H9 (cell line): ENCODE measurements around the gene RPRD2. TPM values are rescaled to one million over a fixed set of nuclear protein-coding genes. Genes with fewer than 3 reads are reported as not detected.

Experiments used
- DNase-seq: peaks from one replicate; pipeline ENCODE4 v3.0.0-alpha.2; 2017
- H2AFZ ChIP-seq: one replicate; pipeline ENCODE4 v1.6.1; 2013; ENCODE audit warnings: mild to moderate bottlenecking, low read length, control low read depth, moderate library complexity
- H2AK5ac ChIP-seq: 2 replicates; pipeline ENCODE4 v1.6.1; 2013; ENCODE audit warnings: low read length, control low read depth, mixed read lengths; ENCODE audit not compliant: insufficient read length
- H2BK120ac ChIP-seq: one replicate; pipeline ENCODE4 v1.6.1; 2013; ENCODE audit warnings: low read depth, mild to moderate bottlenecking, low read length, control low read depth, inconsistent platforms; ENCODE audit not compliant: poor library complexity, severe bottlenecking
- H2BK12ac ChIP-seq: 2 replicates; pipeline ENCODE4 v1.6.1; 2013; ENCODE audit warnings: low read length, control low read depth, mixed read lengths, low read depth; ENCODE audit not compliant: insufficient read length
- H2BK15ac ChIP-seq: 2 replicates; pipeline ENCODE4 v1.6.1; 2013; ENCODE audit warnings: low read depth, low read length, control low read depth
- H2BK20ac ChIP-seq: one replicate; pipeline ENCODE4 v1.6.1; 2013; ENCODE audit warnings: low read depth, mild to moderate bottlenecking, low read length, control low read depth, inconsistent platforms; ENCODE audit not compliant: poor library complexity, severe bottlenecking
- H2BK5ac ChIP-seq: 2 replicates; pipeline ENCODE4 v1.6.1; 2013; ENCODE audit warnings: low read length, control low read depth, mixed read lengths; ENCODE audit not compliant: insufficient read length
- H3K14ac ChIP-seq: 2 replicates; pipeline ENCODE4 v1.6.1; 2013; ENCODE audit warnings: low read length, control low read depth; ENCODE audit not compliant: insufficient read depth
- H3K18ac ChIP-seq: 2 replicates; pipeline ENCODE4 v1.6.1; 2013; ENCODE audit warnings: low read depth, mild to moderate bottlenecking, mixed read lengths, low read length, control low read depth; ENCODE audit not compliant: insufficient read length
- H3K23ac ChIP-seq: 2 replicates; pipeline ENCODE4 v1.6.1; 2013; ENCODE audit warnings: low read length, control low read depth, mixed read lengths, low read depth; ENCODE audit not compliant: insufficient read length
- H3K23me2 ChIP-seq: 2 replicates; pipeline ENCODE4 v1.6.1; 2013; ENCODE audit warnings: low read depth, mild to moderate bottlenecking, mixed read lengths, low read length, control low read depth; ENCODE audit not compliant: insufficient read length, poor library complexity, severe bottlenecking
- H3K27ac ChIP-seq: 2 replicates; pipeline ENCODE4 v1.5.1; 2013; ENCODE audit warnings: low read length, control low read depth, mixed read lengths, low read depth; ENCODE audit not compliant: insufficient read length
- H3K27me3 ChIP-seq: 2 replicates; pipeline ENCODE4 v1.6.1; 2013; ENCODE audit warnings: low read length, control low read depth, inconsistent platforms; ENCODE audit not compliant: insufficient read depth
- H3K4ac ChIP-seq: 2 replicates; pipeline ENCODE4 v1.6.1; 2013; ENCODE audit warnings: low read depth, mild to moderate bottlenecking, control low read depth, inconsistent platforms, low read length, moderate library complexity
- H3K4me1 ChIP-seq: 2 replicates; pipeline ENCODE4 v1.6.1; 2013; ENCODE audit warnings: low read length, control low read depth, inconsistent platforms; ENCODE audit not compliant: insufficient read depth
- H3K4me2 ChIP-seq: 2 replicates; pipeline ENCODE4 v1.6.1; 2013; ENCODE audit warnings: low read length, control low read depth, mixed read lengths; ENCODE audit not compliant: insufficient read length, insufficient read depth
- H3K56ac ChIP-seq: 2 replicates; pipeline ENCODE4 v1.6.1; 2013; ENCODE audit warnings: low read depth, mild to moderate bottlenecking, mixed read lengths, low read length, control low read depth; ENCODE audit not compliant: insufficient read length
- H3K79me1 ChIP-seq: 2 replicates; pipeline ENCODE4 v1.6.1; 2013; ENCODE audit warnings: low read depth, mild to moderate bottlenecking, moderate library complexity, low read length, control low read depth, inconsistent platforms; ENCODE audit not compliant: insufficient read depth, poor library complexity, severe bottlenecking
- H3K79me2 ChIP-seq: 2 replicates; pipeline ENCODE4 v1.6.1; 2013; ENCODE audit warnings: low read length, control low read depth, inconsistent platforms; ENCODE audit not compliant: insufficient read depth
- H3K9ac ChIP-seq: 2 replicates; pipeline ENCODE4 v1.6.1; 2013; ENCODE audit warnings: low read length, control low read depth, mixed read lengths; ENCODE audit not compliant: insufficient read length; ENCODE audit errors: extremely low read depth
- H3K9me3 ChIP-seq: one replicate; pipeline ENCODE4 v1.6.1; 2013; ENCODE audit warnings: low read depth, low read length, inconsistent platforms; ENCODE audit not compliant: control insufficient read depth
- H3T11ph ChIP-seq: one replicate; pipeline ENCODE4 v1.6.1; 2013; ENCODE audit warnings: mild to moderate bottlenecking, low read length, control low read depth, inconsistent platforms
- H4K20me1 ChIP-seq: one replicate; pipeline ENCODE4 v1.6.1; 2013; ENCODE audit not compliant: control insufficient read depth, insufficient read length, insufficient read depth
- H4K5ac ChIP-seq: 2 replicates; pipeline ENCODE4 v1.6.1; 2013; ENCODE audit warnings: low read depth, mild to moderate bottlenecking, mixed read lengths, low read length, control low read depth; ENCODE audit not compliant: insufficient read length
- H4K8ac ChIP-seq: replicated peaks from 2 replicates; pipeline ENCODE4 v1.6.1; 2013; ENCODE audit warnings: low read length, control low read depth, mixed read lengths, low read depth; ENCODE audit not compliant: insufficient read length
- H4K91ac ChIP-seq: 2 replicates; pipeline ENCODE4 v1.6.1; 2013; ENCODE audit warnings: low read depth, mild to moderate bottlenecking, moderate library complexity, mixed read lengths, low read length, control low read depth; ENCODE audit not compliant: insufficient read length
- H3K27ac Mint-ChIP-seq, 3 experiments: 2 replicates in 2 of 3; 3 replicates in 1 of 3; pipeline ENCODE4 v1.8.0; 2020 to 2021; ENCODE audit warnings: mixed read lengths in 3 of 3, mild to moderate bottlenecking in 1 of 3, moderate library complexity in 1 of 3
- H3K27me3 Mint-ChIP-seq: 2 replicates; pipeline ENCODE4 v1.8.0; 2021; ENCODE audit warnings: low read depth, mild to moderate bottlenecking, moderate library complexity, mixed read lengths
- H3K36me3 Mint-ChIP-seq, 3 experiments: 2 replicates in 2 of 3; 3 replicates in 1 of 3; pipeline ENCODE4 v1.8.0; 2020 to 2021; ENCODE audit warnings: low read depth in 3 of 3, mixed read lengths in 3 of 3; ENCODE audit not compliant: insufficient read depth in 1 of 3
- H3K4me1 Mint-ChIP-seq, 2 experiments: 2 replicates each; pipeline ENCODE4 v1.8.0; 2020; ENCODE audit warnings: mixed read lengths in 2 of 2
- H3K4me3 Mint-ChIP-seq, 2 experiments: 2 replicates in 1 of 2; 3 replicates in 1 of 2; pipeline ENCODE4 v1.8.0; 2020 to 2021; ENCODE audit warnings: mild to moderate bottlenecking in 2 of 2, mixed read lengths in 2 of 2, moderate library complexity in 1 of 2
- H3K9me3 Mint-ChIP-seq, 2 experiments: 2 replicates in 1 of 2; 3 replicates in 1 of 2; pipeline ENCODE4 v1.8.0; 2020; ENCODE audit warnings: mild to moderate bottlenecking in 2 of 2, mixed read lengths in 2 of 2, moderate library complexity in 1 of 2
- CTCF ChIP-seq: fragments of 200-600 bp; sonication (generic); conservative IDR thresholded peaks from 3 replicates; pipeline ENCODE4 v1.8.0; 2021; ENCODE audit warnings: antibody characterized with exemption, mild to moderate bottlenecking
- WGBS: extraction: QIAGEN DNeasy Blood & Tissue Kit; methylation state at CpG from one replicate; pipeline ENCODE4 v1.1.7; 2013; ENCODE audit warnings: missing lambda C conversion rate, low lambda C conversion rate, mixed read lengths; ENCODE audit not compliant: insufficient read length; ENCODE audit errors: extremely low coverage; 5-methylcytosine and 5-hydroxymethylcytosine counted together
- total RNA-seq: library from RNA; stranded (reverse); gene quantifications from 2 replicates; pipeline ENCODE4 v1.2.1, GENCODE V29; 2021

Gene RPRD2
- total RNA-seq, 1 experiment from 2014 or later, result 39.0 TPM

GRCh38 chr1:150397392-150398032 lies 33.6 kb downstream of the RPRD2 start:
- H3K23me2 ChIP-seq, result no peaks in the 10 kb centered on the region
- TF ChIP-seq CTCF, result no peak
- H3K27ac ChIP-seq, result no peak overlapping the region
- H3K4me1 Mint-ChIP-seq, result no peaks in the 10 kb centered on the region
- no peaks in the 10 kb centered on the region for H4K20me1 ChIP-seq
- H3K9me3 Mint-ChIP-seq, result peaks cover 11 to 14% of the 10 kb centered on the region in 2 experiments
- H2BK20ac ChIP-seq, result no peak overlapping the region
- no peak overlapping the region for H3K14ac ChIP-seq
- no peak overlapping the region for H3T11ph ChIP-seq
- no peak overlapping the region for H2BK5ac ChIP-seq
- no peak overlapping the region for H3K9ac ChIP-seq
- no peak overlapping the region for H4K5ac ChIP-seq
- no peak for DNase-seq
- peaks cover 26 to 38% (median 30%) of the 10 kb centered on the region in 3 experiments for H3K36me3 Mint-ChIP-seq
- no peak overlapping the region; a peak in 1 of 7 replicates for H3K27ac Mint-ChIP-seq
- H3K4me1 ChIP-seq, result no peaks in the 10 kb centered on the region
- no peak overlapping the region for H2BK12ac ChIP-seq
- H3K23ac ChIP-seq, result no peak overlapping the region
- no peak overlapping the region for H2BK120ac ChIP-seq
- H4K91ac ChIP-seq, result no peak overlapping the region
- no peak overlapping the region for H2BK15ac ChIP-seq
- no peak overlapping the region for H3K56ac ChIP-seq
- no peak overlapping the region for H2AFZ ChIP-seq
- no peak overlapping the region for H3K4ac ChIP-seq
- peaks cover 12% of the 10 kb centered on the region; the same call in 1 of the 2 replicates for H3K79me2 ChIP-seq
- no peak overlapping the region for H3K4me3 Mint-ChIP-seq
- H3K18ac ChIP-seq, result no peak overlapping the region
- WGBS, result no CpG with 5 or more reads among the region's 6 CpGs
- H3K4me2 ChIP-seq, result no peak overlapping the region
- no peak overlapping the region for H2AK5ac ChIP-seq
- H3K27me3 Mint-ChIP-seq, result no peaks in the 10 kb centered on the region
- H3K9me3 ChIP-seq, result no peaks in the 10 kb centered on the region
- no peak overlapping the region for H4K8ac ChIP-seq
- peaks cover 15% of the 10 kb centered on the region for H3K79me1 ChIP-seq
- no peaks in the 10 kb centered on the region for H3K27me3 ChIP-seq
